Stimulated activated naive CD8-positive, alpha-beta T cell treated with anti-CD3 and anti-CD28 coated beads, Interleukin-15, amount 100 ng/mL, for 72 hours (primary cell): ENCODE measurements around the gene WDR64.
A peak's percentile ranks its signal among the peaks of the same experiment; 100 is the strongest.

Experiments used
- ATAC-seq: fragments of 150-1000 bp; cut with Tn5 transposase; 2 replicates; pipeline ENCODE4 v1.10.0; 2021; ENCODE audit warnings: mild to moderate bottlenecking, moderate library complexity
- DNase-seq, 2 donors: peaks; one replicate each; pipeline ENCODE4 v3.0.0; 2021 to 2022
- H3K27ac Mint-ChIP-seq, 2 donors: one replicate each; pipeline ENCODE4 v1.8.0; 2022; ENCODE audit warnings: mild to moderate bottlenecking in 2 of 2, mixed read lengths in 2 of 2, moderate library complexity in 2 of 2
- H3K27me3 Mint-ChIP-seq: one replicate; pipeline ENCODE4 v1.8.0; 2022; ENCODE audit warnings: mixed read lengths
- H3K4me1 Mint-ChIP-seq: one replicate; pipeline ENCODE4 v1.8.0; 2022; ENCODE audit warnings: mild to moderate bottlenecking, mixed read lengths
- H3K4me3 Mint-ChIP-seq, 2 donors: one replicate each; pipeline ENCODE4 v1.8.0; 2022; ENCODE audit warnings: mild to moderate bottlenecking in 2 of 2, mixed read lengths in 2 of 2, moderate library complexity in 1 of 2
- H3K9me3 Mint-ChIP-seq, 2 donors: one replicate each; pipeline ENCODE4 v1.8.0; 2022; ENCODE audit warnings: mixed read lengths in 2 of 2

The WDR64 gene

DNA sequence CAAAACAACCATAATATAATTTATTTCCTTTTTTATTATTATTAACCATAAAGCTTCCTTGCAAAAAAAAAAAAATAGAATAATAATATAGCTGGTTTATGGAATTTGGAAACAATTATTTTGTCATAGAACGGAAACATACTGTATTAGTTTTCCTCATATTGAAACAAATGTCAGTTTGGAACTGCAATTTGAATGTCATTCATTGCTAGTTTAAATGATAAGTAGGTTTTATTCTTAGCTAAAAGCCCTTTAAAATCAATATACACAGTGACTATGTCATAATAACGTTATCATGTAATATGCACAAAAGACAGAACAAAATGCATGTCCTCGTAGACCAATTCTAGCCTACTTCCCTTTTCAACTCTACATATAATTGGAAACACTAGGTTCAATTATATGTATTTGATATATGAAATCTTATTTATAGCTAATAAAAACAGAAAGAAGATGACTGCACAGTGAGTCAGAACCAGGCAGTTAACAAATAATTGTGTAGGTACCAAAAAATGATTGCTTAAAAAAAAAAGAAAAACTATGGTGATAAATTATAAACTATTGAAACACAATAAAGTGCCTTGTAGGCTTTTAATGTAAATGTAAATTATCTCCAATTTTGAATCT, 110.7 kb downstream of the WDR64 start:
- Mint-ChIP-seq H3K27me3 (no peaks in the 10 kb centered on the region), H3K9me3 (no peaks in the 10 kb centered on the region), H3K27ac (no peak overlapping the region), H3K4me1 (no peaks in the 10 kb centered on the region), H3K4me3 (no peak overlapping the region)
- no peak for DNase-seq
- no peak for ATAC-seq

DNA sequence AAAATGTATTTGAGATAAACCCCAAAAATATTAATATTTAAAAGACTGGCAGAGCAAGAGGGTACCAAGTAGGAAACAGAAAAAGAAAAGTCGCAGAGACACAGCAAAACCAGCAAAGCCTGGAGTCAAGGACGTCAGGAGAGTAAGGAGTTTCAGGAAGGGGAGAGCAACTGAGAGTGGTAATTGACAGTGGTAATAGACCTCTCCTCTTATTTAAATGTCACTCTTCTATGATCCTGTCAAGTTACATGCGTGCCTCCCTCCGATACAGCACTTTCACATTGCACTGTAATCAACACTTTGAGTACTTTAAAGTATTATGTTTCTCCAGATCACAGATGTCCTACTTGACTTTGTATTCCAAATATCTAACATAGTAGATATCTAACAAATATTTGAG, 113.3 kb downstream of the WDR64 start:
- Mint-ChIP-seq H3K4me3 (no peak overlapping the region), H3K27ac (no peak overlapping the region), H3K27me3 (no peaks in the 10 kb centered on the region), H3K9me3 (no peaks in the 10 kb centered on the region), H3K4me1 (no peaks in the 10 kb centered on the region)
- DNase-seq (no peak), ATAC-seq (no peak)

DNA sequence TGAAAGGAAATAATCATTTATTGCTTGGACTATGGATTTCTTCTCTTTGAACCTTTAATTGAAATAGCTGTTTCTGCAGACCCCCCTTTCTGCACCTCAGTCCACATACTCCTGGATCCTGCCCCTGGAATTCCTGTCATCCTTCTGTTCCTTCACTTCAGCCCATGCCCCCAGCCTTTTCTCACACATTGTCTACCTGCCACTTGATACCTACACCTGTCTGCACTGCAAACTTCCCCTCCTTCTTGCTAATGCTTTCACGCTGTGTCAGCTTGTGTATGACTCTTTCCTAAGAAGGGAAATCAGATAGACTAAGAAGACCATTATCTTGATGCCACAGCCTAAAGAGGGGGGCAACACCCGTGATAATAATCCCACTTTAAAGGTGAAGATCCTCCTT, 115.7 kb downstream of the WDR64 start:
- Mint-ChIP-seq H3K27me3 (no peaks in the 10 kb centered on the region), H3K9me3 (no peaks in the 10 kb centered on the region), H3K4me3 (no peak overlapping the region), H3K27ac (no peak overlapping the region), H3K4me1 (no peaks in the 10 kb centered on the region)
- DNase-seq (no peak), ATAC-seq (no peak)

GRCh38 chr1:241770115-241770514, 118.0 kb downstream of the WDR64 start:
- Mint-ChIP-seq H3K4me1 (no peaks in the 10 kb centered on the region), H3K27me3 (no peaks in the 10 kb centered on the region), H3K9me3 (no peaks in the 10 kb centered on the region), H3K4me3 (no peak overlapping the region), H3K27ac (no peak overlapping the region)
- ATAC-seq = peak; percentile 49
- DNase-seq = no peak

DNA sequence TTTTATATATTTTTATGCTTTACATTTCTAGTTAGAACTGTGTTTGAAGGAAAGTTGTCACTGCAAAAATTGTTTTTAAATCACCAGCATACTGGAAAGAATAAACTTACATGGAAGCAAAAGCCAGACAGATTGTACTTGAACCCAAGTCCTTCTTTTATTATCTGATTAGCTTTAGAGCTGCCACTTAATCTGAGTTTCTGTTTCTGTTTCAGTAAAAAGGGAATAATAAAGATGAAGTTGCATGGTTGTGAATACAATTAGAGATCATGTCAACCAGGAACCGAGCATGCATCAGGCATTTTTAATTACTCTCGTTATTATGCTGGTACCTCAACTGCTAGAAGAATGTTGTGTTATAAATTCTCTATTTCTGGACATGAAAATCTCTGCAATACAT, 119.0 kb downstream of the WDR64 start:
- H3K27ac Mint-ChIP-seq = no peak overlapping the region
- no peak overlapping the region for H3K4me3 Mint-ChIP-seq
- DNase-seq = no peak
- no peaks in the 10 kb centered on the region for H3K27me3 Mint-ChIP-seq
- H3K9me3 Mint-ChIP-seq = no peaks in the 10 kb centered on the region
- ATAC-seq = no peak
- H3K4me1 Mint-ChIP-seq = no peaks in the 10 kb centered on the region

DNA sequence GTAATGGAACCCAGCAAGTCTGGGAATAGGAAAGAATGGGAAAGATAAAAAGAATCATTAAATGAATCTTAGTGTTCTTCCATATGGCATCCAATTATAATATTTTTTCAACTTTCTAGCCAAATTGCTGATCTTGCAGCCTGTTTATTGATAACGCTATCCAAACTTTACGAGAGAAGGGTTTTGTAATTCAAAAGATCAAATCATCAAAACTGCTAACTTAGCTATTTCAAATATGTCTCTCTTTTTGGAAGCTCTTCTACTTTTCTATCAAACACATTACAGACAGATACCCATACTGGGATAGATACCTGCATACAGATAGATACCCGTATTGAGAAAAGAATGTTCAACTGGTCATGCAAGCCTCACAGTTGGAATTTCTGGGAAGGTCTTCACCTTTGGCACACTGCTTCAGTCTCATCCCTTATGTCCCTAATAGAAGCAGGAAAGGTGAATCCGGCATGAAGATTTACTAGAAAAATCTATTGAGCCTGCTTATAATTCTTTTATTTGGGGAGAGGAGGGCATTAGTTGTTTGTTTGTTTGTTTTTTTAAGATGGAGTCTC, 120.9 kb downstream of the WDR64 start:
- no peak overlapping the region for H3K27ac Mint-ChIP-seq
- H3K9me3 Mint-ChIP-seq = no peaks in the 10 kb centered on the region
- ATAC-seq = no peak
- no peaks in the 10 kb centered on the region for H3K27me3 Mint-ChIP-seq
- no peaks in the 10 kb centered on the region for H3K4me1 Mint-ChIP-seq
- DNase-seq = no peak
- H3K4me3 Mint-ChIP-seq = no peak overlapping the region

DNA sequence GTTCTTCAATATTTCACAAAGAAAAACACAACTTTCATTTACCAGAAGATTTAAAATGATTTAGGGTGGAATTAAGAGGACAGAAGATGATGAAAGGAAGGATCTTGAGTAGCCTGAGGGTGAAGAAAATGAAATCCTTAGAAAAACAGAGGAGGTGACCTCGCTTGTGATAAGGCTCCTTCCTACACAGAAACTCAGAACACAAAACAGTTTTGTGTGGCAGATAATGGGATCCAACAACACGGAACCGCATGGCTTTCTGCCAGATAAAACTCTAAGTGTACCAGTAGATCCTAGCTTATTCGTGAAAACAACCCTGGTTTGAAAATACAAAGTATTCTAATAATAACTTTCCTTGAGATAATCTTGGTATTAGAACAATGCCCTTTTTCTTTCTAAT, 121.9 kb downstream of the WDR64 start:
- H3K4me1 Mint-ChIP-seq = no peaks in the 10 kb centered on the region
- ATAC-seq (no peak), DNase-seq (no peak)
- H3K27me3 Mint-ChIP-seq = no peaks in the 10 kb centered on the region
- H3K27ac Mint-ChIP-seq = no peak overlapping the region
- no peak overlapping the region for H3K4me3 Mint-ChIP-seq
- peaks cover 1 to 2% of the 10 kb centered on the region in 2 donors for H3K9me3 Mint-ChIP-seq

- ATAC-seq = no peak
- Mint-ChIP-seq H3K9me3 (peaks cover 5 to 6% of the 10 kb centered on the region in 2 donors), H3K27ac (no peak overlapping the region), H3K27me3 (no peaks in the 10 kb centered on the region), H3K4me3 (no peak overlapping the region), H3K4me1 (no peaks in the 10 kb centered on the region)
- DNase-seq = no peak
Observed at GRCh38 chr1:241775021-241775420, 122.9 kb downstream of the WDR64 start.

DNA sequence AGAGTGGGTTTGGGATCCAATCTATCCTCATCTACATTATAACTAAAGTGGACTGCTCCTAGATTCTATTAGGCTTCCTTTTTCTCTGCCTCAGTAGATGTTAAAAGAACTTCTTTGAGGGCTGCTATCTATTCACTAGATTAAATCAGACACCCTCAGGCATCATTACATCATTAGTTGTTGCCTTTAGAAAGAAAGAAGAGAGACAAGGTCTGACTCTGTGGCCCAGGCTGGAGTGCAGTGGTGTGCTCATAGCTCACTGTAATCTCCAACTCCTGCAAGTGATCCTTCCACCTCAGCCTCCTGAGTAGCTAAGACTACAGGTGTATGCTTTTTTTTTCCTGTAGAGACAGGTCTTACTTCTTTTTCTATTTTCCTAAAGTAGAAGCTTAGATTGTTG, 124.8 kb downstream of the WDR64 start:
- Mint-ChIP-seq H3K27ac (no peak overlapping the region), H3K4me1 (no peaks in the 10 kb centered on the region), H3K4me3 (no peak overlapping the region), H3K9me3 (peaks cover 5 to 6% of the 10 kb centered on the region in 2 donors), H3K27me3 (no peaks in the 10 kb centered on the region)
- ATAC-seq (no peak), DNase-seq (no peak)

- ATAC-seq = no peak
- no peak overlapping the region for H3K27ac Mint-ChIP-seq
- H3K4me3 Mint-ChIP-seq = no peak overlapping the region
- DNase-seq = no peak
- H3K4me1 Mint-ChIP-seq = no peaks in the 10 kb centered on the region
- H3K9me3 Mint-ChIP-seq = peaks cover 5 to 6% of the 10 kb centered on the region in 2 donors
- H3K27me3 Mint-ChIP-seq = no peaks in the 10 kb centered on the region
Observed at GRCh38 chr1:241778117-241778516, 126.0 kb downstream of the WDR64 start.

- ATAC-seq (no peak), DNase-seq (no peak)
- Mint-ChIP-seq H3K27me3 (no peaks in the 10 kb centered on the region), H3K9me3 (peaks cover 5 to 6% of the 10 kb centered on the region in 2 donors), H3K4me1 (no peaks in the 10 kb centered on the region), H3K27ac (no peak overlapping the region), H3K4me3 (no peak overlapping the region)
Observed at GRCh38 chr1:241779897-241780296, 127.8 kb downstream of the WDR64 start.

DNA sequence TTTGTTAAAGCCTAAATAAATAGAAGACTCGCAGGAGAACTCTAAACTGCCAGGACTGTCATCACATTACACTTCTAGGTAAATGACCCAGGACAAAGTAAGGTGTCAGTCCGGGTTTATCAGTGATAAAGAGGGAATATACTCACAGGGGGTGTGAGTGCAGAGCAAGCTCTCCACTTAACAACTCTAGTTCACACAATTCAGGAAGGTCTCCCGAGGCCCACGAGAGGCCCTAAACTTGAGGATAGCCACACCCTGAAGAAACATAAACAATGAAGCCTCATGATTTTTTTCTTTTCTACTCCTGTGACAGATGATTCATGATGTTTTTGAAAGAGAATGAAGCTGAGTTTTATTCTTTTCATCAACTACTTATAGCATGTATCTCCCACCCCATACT, 130.3 kb downstream of the WDR64 start:
- Mint-ChIP-seq H3K27ac (no peak overlapping the region), H3K9me3 (peaks cover 5 to 6% of the 10 kb centered on the region in 2 donors), H3K4me1 (no peaks in the 10 kb centered on the region), H3K27me3 (no peaks in the 10 kb centered on the region), H3K4me3 (no peak overlapping the region)
- ATAC-seq (no peak), DNase-seq (no peak)

DNA sequence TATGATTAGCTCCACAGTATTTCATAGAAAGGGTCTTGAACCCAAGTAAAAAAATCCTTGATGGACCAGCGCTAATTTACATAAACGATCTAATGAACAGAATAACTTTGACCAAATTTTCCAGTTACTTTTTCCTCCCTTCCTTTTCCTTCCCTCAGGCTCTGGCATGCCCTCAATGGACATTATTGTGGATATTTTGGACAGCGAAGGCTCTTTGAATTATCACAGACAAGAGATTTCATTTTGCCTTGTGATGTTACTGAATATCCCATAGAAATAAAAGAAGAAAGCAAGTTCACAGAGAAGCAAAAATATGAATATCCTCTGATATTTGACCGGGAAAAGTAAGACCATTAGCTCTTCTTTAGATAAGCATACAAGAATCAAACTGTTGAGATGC, 135.6 kb downstream of the WDR64 start:
- Mint-ChIP-seq H3K4me1 (no peaks in the 10 kb centered on the region), H3K27ac (no peak overlapping the region), H3K4me3 (no peak overlapping the region), H3K27me3 (no peaks in the 10 kb centered on the region), H3K9me3 (no peaks in the 10 kb centered on the region)
- DNase-seq (no peak), ATAC-seq (no peak)

DNA sequence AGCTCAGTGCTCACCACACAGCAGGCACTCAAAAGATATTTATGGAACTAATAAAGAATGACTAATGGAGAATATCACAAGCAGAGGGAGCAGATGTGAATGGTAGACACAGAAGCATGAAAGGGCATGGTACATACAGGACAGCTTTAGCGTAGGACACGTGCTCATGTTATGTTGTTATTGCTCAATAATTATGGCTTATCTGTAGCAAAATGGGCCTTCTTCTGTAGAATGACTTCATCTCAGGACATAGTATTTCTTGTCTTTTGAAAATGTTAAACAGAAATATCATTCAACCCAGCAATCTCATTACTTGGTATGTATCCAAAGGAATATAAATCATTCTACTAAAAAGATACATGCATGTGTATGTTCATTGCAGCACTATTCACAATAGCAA, 137.0 kb downstream of the WDR64 start:
- Mint-ChIP-seq H3K27me3 (no peaks in the 10 kb centered on the region), H3K27ac (no peak overlapping the region), H3K4me3 (no peak overlapping the region), H3K4me1 (no peaks in the 10 kb centered on the region), H3K9me3 (no peaks in the 10 kb centered on the region)
- ATAC-seq (no peak), DNase-seq (no peak)

DNA sequence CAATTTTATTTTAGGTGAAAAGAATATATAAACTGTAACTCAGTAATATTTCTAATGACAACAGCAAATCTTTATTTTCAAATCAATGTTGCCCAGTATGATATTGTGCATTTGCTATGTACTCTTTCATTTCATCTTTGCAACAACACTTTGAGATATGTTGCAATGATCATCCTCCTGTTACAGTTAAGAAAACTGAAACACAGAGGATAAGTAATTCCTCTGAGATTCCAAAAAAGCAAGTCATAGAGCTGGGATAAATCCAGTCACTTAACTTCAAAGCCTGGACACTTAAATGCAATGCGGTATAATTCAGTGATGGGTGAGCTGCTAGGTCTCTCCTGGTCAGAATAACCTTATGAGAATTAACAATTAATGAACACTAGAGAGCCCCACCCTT, 147.3 kb downstream of the WDR64 start:
- no peaks in the 10 kb centered on the region for H3K27me3 Mint-ChIP-seq
- no peak overlapping the region for H3K27ac Mint-ChIP-seq
- H3K9me3 Mint-ChIP-seq = no peaks in the 10 kb centered on the region
- H3K4me1 Mint-ChIP-seq = no peaks in the 10 kb centered on the region
- DNase-seq = no peak
- no peak for ATAC-seq
- no peak overlapping the region for H3K4me3 Mint-ChIP-seq

- Mint-ChIP-seq H3K4me1 (no peaks in the 10 kb centered on the region), H3K27me3 (no peaks in the 10 kb centered on the region), H3K9me3 (no peaks in the 10 kb centered on the region), H3K27ac (no peak overlapping the region), H3K4me3 (no peak overlapping the region)
- ATAC-seq (no peak), DNase-seq (no peak)
Observed at GRCh38 chr1:241800640-241801039, 148.6 kb downstream of the WDR64 start.

DNA sequence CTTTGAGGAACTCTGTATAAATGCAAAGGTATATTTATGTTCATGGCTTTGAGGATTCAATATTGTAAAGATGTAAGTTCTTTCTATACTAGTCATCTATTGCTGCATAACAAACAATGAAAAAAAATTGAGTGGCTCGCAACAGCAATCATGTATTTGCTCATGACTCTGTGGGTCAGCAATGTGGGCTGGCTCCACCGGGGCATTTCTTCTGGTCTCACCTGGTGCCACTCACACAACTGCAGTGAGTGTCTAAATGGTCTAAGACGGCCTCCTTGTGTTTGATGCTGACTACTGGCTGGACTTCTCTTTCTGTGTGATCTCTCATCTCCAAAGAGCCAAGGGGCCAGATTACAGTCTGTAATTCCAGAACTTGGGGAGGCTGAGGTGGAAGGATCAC, 150.8 kb downstream of the WDR64 start:
- Mint-ChIP-seq H3K9me3 (no peaks in the 10 kb centered on the region), H3K27me3 (no peaks in the 10 kb centered on the region), H3K4me3 (no peak overlapping the region), H3K4me1 (no peaks in the 10 kb centered on the region), H3K27ac (no peak overlapping the region)
- ATAC-seq (no peak), DNase-seq (no peak)
